D721Med (cell line): ENCODE measurements around the gene HSPA13.
A peak's percentile ranks its signal among the peaks of the same experiment; 100 is the strongest.

Experiments used
- DNase-seq: peaks from one replicate; pipeline ENCODE4 v3.0.0; 2011; ENCODE audit warnings: low spot score; ENCODE audit not compliant: insufficient read length
- FAIRE-seq: peaks from 2 replicates; lab custom pipeline; 2011; peaks lifted over from hg19 to GRCh38; lab: Jason Lieb, UNC
- CTCF ChIP-seq: IDR thresholded peaks from 2 replicates; pipeline ENCODE4 v1.5.1; 2012; ENCODE audit warnings: mild to moderate bottlenecking, control low read depth; ENCODE audit not compliant: insufficient read depth; ENCODE audit errors: missing control alignments

HSPA13 gene, protein sequence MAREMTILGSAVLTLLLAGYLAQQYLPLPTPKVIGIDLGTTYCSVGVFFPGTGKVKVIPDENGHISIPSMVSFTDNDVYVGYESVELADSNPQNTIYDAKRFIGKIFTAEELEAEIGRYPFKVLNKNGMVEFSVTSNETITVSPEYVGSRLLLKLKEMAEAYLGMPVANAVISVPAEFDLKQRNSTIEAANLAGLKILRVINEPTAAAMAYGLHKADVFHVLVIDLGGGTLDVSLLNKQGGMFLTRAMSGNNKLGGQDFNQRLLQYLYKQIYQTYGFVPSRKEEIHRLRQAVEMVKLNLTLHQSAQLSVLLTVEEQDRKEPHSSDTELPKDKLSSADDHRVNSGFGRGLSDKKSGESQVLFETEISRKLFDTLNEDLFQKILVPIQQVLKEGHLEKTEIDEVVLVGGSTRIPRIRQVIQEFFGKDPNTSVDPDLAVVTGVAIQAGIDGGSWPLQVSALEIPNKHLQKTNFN

DNA sequence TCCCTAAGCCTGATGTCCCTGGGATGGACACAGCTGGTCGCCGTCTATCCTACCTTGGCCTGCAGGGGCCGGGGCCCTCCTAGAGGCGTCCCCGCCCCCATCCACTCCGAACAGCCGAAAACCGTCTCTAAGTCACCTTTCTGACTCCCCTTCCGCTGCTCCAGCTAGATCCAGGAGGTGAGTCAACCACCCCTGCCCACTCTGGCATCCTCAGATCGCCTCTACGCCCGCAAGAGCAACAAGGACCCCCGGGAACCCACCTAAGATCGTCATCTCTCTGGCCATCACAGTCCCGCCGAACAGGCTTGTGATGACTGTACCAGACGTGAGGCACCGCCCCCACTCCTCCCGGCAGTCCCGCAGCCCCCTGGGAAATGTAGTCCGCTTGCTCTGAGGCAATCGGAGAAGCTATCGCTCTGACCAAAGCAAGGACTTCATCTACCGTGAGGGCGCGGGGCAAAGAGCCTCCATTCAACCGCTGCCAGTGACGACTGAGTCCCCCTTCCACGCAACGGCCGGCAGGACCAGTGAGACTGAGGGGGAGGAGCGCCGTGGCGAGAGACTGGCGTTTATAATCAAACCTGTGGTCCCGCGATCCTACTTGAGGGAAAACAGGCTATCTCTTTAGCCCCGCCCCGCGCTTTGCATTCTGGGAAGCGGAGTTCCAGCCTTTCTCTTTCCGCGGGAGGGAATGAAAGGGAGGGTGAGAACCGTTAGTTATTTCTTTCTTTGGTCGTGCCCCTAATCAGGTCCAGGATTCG is at the start of gene HSPA13:
HSPA13 (minus strand) TSS at position 312 of the 761 bp plus-strand sequence; CDS start at position 285, 27 bp downstream.
- TF ChIP-seq CTCF, result no peak
- peak; percentile 48 for DNase-seq
- FAIRE-seq, result no peak

- FAIRE-seq (no peak), DNase-seq (no peak)
- TF ChIP-seq CTCF, result no peak
Measured at GRCh38 chr21:14418920-14419319, 36.0 kb upstream of the HSPA13 start.

DNA sequence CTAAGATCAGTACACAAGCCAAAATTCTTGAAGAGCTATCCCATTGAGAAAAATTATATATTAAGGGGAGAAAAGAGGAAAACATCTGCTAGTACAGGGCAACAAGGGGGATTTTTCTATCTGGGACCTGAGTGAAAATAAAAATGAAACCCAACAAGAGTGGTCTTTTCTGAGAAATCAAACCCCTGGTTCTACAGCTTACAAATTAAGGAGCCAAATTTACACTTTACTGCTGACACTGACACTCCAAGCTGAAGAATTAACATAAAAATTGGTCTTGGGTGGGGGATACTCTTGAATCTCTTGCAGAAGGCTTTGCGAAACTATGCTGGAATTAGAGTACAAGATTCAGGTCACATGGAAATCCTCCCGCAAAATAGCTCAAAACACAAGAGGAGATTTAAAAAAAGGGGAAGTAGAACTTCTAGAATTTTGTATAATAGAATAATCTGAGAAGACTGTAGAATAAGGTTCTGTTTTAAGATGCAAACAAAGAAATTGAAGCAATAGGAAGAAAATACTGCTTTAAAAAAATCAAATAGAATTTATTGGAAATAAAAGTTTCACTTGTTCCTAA is 32.1 kb upstream of the HSPA13 start:
- TF ChIP-seq CTCF, result no peak
- no peak for FAIRE-seq
- no peak for DNase-seq

GRCh38 chr21:14405962-14406361 is 23.0 kb upstream of the HSPA13 start:
- FAIRE-seq (no peak), DNase-seq (no peak)
- TF ChIP-seq CTCF, result no peak

DNA sequence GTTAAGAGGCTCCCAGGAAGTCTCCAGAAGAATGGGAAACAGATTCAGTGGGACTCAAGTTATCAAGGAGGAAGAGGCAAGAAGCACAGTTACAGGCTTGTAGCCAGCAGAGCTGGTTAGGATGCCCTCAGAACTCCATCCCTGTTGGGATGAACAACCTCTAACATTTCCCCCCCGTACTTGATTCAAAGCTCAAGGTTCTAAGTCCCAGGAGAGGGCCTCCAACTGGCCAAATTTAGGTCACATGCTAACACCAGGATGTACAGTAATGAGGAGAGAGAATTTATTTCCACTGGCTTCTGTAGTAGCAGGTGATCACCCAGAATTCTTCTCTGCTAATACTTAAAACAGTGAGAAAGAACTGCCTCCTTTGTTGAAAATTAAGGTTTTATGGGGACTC is 22.3 kb upstream of the HSPA13 start:
- FAIRE-seq (no peak), DNase-seq (no peak)
- no peak for TF ChIP-seq CTCF

GRCh38 chr21:14403681-14404318 is 20.9 kb upstream of the HSPA13 start:
- peak; percentile 87 for FAIRE-seq
- no peak for DNase-seq
- TF ChIP-seq CTCF, result peak; percentile 62
